A673 (cell line): ENCODE measurements around the gene HLCS.

Source experiments
- CTCF ChIP-seq: fragments of 300-800, 200-600 bp; sonication (generic); conservative IDR thresholded peaks from 2 replicates; pipeline ENCODE4 v1.5.1; 2017; ENCODE audit warnings: low read depth, mild to moderate bottlenecking, antibody characterized with exemption, low read length, moderate library complexity, mixed read lengths
- EZH2 ChIP-seq: fragments of 200-600 bp; sonication (generic); IDR thresholded peaks from 2 replicates; pipeline ENCODE4 v1.6.1; 2017; ENCODE audit warnings: borderline replicate concordance, low read depth, mild to moderate bottlenecking, mixed read lengths, antibody characterized with exemption, low read length; ENCODE audit not compliant: poor library complexity, severe bottlenecking

GRCh38 chr21:36927719-36928117 is 38.8 kb downstream of the HLCS start:
- TF ChIP-seq CTCF = peak; percentile 97
- no peak for TF ChIP-seq EZH2
